ENCODE data around the gene TMEM255B. TPM values are rescaled to one million over a fixed set of nuclear protein-coding genes. Genes with fewer than 3 reads are reported as not detected.

TMEM255B gene
- total RNA-seq, 1 donor from 2014 or later: 0.26 TPM

DNA sequence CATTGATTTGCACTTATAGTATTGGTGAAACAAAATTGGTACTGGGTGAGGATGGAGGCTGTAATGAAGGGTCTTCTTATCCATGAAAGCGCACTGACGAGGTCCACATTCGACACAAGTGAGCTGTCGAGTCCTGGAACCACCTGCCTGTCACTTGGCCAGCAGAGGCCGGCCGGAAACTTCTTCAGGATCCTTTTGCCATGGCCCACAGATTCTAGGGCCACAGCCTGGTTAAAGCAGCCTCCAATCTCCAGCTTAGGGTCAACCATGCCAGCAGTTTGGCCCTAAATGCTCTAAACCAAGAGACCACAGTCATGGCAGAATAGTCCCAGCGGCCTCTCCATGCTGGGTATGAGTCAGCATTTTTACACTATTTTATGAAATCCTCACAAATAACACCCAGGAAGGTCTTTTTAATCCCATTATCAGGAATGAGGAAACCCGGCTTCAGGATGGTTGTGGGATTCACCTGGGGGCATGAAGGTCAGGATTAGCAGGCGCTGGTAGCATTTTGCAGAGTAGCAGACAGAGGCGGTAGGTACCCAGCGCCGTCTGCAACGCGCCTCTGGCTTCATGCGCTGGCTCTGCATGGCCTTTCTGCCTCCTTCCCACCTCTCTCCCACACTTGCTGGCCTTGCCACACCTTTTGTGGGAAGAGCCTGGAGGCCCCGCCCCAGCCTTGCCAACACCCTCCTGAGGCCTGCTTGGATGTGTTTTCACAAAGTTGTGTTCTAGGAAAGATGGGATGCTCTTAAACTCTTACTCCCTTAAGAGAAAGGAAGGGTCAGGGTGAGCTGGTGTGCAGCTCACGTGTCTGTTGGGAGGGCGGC lies 89.6 kb downstream of the TMEM255B start:
- peaks cover 6% of the 10 kb centered on the region for H4K20me1 ChIP-seq (ENCODE audit: low read depth)

DNA sequence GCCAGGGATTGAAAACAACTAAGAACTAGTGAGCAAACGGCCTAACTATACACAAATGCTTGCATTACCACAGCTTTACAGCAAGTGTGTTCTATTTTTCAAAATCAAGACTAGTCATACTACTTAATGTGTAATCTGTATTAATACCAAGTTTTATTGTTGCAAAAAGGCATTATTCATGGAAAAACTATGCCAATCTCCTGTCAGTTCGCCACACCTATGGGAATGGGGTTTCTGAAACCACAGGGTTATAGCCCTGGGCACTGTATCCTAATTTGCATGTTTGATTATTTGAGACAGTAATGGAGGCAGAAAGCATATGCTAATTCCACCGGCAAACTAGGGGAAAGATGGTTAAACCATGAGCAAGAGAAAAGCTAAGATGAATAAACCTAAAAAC lies 90.5 kb downstream of the TMEM255B start:
- Histone ChIP-seq H3K9ac (no peak overlapping the region), H3K27me3 (no peaks in the 10 kb centered on the region), H3K9me3 (ENCODE audit: low read depth) (no peaks in the 10 kb centered on the region), H3K4me3 (no peak overlapping the region), H3K36me3 (no peaks in the 10 kb centered on the region), H3K4me2 (no peak overlapping the region), H3F3A (ENCODE audit: low read depth) (no peaks in the 10 kb centered on the region), H3K27ac (no peak overlapping the region), H3K4me1 (no peaks in the 10 kb centered on the region), H3K79me2 (ENCODE audit: low read depth) (no peaks in the 10 kb centered on the region), H4K20me1 (ENCODE audit: low read depth) (peaks cover 9% of the 10 kb centered on the region), H2AFZ (replicated peaks) (no peak overlapping the region)
- H3K36me3 Mint-ChIP-seq: peaks cover 2% of the 10 kb centered on the region
- no peak overlapping the region for H3K4me3 Mint-ChIP-seq
- H3K27me3 Mint-ChIP-seq (ENCODE audit: insufficient read depth, low read depth): peaks cover 3% of the 10 kb centered on the region
- DNase-seq (ENCODE audit: low spot score): no peak
- no peaks in the 10 kb centered on the region for H3K9me3 Mint-ChIP-seq
- H3K4me1 Mint-ChIP-seq: peaks cover 21% of the 10 kb centered on the region
- H3K27ac Mint-ChIP-seq: no peak overlapping the region
- TF ChIP-seq, protein P1, sequence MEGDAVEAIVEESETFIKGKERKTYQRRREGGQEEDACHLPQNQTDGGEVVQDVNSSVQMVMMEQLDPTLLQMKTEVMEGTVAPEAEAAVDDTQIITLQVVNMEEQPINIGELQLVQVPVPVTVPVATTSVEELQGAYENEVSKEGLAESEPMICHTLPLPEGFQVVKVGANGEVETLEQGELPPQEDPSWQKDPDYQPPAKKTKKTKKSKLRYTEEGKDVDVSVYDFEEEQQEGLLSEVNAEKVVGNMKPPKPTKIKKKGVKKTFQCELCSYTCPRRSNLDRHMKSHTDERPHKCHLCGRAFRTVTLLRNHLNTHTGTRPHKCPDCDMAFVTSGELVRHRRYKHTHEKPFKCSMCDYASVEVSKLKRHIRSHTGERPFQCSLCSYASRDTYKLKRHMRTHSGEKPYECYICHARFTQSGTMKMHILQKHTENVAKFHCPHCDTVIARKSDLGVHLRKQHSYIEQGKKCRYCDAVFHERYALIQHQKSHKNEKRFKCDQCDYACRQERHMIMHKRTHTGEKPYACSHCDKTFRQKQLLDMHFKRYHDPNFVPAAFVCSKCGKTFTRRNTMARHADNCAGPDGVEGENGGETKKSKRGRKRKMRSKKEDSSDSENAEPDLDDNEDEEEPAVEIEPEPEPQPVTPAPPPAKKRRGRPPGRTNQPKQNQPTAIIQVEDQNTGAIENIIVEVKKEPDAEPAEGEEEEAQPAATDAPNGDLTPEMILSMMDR (IDR thresholded peaks at IDR 0.05): no peak
- TF ChIP-seq EZH2phosphoT487 (IDR thresholded peaks at IDR 0.05) (no peak), EZH2 (IDR thresholded peaks at IDR 0.05) (no peak)

More for the DNA sequence above, 89.6 kb downstream of the TMEM255B start:
- H3K4me1 ChIP-seq: no peaks in the 10 kb centered on the region
- Mint-ChIP-seq H3K36me3 (peaks cover 5% of the 10 kb centered on the region), H3K4me1 (peaks cover 16% of the 10 kb centered on the region), H3K4me3 (peak overlapping the region; percentile 19), H3K27me3 (ENCODE audit: insufficient read depth, low read depth) (peaks cover 3% of the 10 kb centered on the region), H3K9me3 (no peaks in the 10 kb centered on the region), H3K27ac (peak overlapping the region; percentile 57)
- H3K36me3 ChIP-seq: no peaks in the 10 kb centered on the region
- H2AFZ ChIP-seq (replicated peaks): no peak overlapping the region
- no peaks in the 10 kb centered on the region for H3F3A ChIP-seq (ENCODE audit: low read depth)
- no peak overlapping the region for H3K4me2 ChIP-seq
- no peak for DNase-seq (ENCODE audit: low spot score)
- no peaks in the 10 kb centered on the region for H3K27me3 ChIP-seq
- no peak overlapping the region for H3K4me3 ChIP-seq
- no peak for TF ChIP-seq EZH2phosphoT487 (IDR thresholded peaks at IDR 0.05)
- no peak for TF ChIP-seq EZH2 (IDR thresholded peaks at IDR 0.05)
- TF ChIP-seq, protein P1 (IDR thresholded peaks at IDR 0.05): no peak
- H3K79me2 ChIP-seq (ENCODE audit: low read depth): no peaks in the 10 kb centered on the region
- no peak overlapping the region for H3K9ac ChIP-seq
- no peaks in the 10 kb centered on the region for H3K9me3 ChIP-seq (ENCODE audit: low read depth)
- no peak overlapping the region for H3K27ac ChIP-seq

DNA sequence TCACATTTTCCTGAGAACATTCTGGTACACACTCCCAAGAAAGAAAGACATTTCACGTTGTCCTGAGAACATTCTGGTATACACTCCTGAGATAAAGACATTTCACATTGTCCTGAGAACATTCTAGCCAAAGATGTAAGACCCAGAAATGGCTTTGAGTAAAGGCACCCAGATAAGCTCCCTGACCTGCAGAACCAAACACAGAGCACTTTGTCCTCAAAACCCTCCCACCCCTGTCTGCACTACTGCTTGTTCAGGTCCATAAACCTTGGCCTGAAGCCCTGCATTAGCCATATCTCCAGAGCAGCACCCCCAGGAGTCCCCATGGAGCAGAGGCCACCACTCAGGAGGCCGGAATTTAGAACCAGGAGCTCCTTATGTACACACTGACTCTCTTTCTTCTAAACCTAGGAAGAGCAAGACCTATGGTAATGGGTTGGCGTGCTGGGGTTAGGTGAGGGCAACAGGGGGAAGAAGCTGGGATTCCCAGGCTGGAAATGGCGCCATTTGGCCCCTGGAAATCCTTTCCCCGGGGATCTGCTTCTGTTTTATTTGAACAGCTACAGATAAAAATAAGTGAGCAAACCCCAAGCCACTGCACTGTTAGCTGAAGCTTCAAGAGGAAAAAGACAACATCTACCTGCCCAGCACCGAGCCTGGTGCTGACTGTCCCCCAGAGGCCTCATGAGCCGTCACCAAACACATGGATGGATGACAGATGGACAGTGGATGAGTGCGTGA lies 91.1 kb downstream of the TMEM255B start:
- Histone ChIP-seq H3K4me3 (no peak overlapping the region), H3K4me2 (no peak overlapping the region), H3K4me1 (no peaks in the 10 kb centered on the region), H3K27ac (no peak overlapping the region), H3K36me3 (no peaks in the 10 kb centered on the region), H3K27me3 (no peaks in the 10 kb centered on the region), H2AFZ (replicated peaks) (no peak overlapping the region), H4K20me1 (ENCODE audit: low read depth) (peaks cover 10% of the 10 kb centered on the region), H3K79me2 (ENCODE audit: low read depth) (no peaks in the 10 kb centered on the region), H3K9ac (no peak overlapping the region), H3F3A (ENCODE audit: low read depth) (no peaks in the 10 kb centered on the region), H3K9me3 (ENCODE audit: low read depth) (no peaks in the 10 kb centered on the region)
- Mint-ChIP-seq H3K4me3 (no peak overlapping the region), H3K36me3 (peaks cover 2% of the 10 kb centered on the region), H3K4me1 (peaks cover 26% of the 10 kb centered on the region), H3K27me3 (ENCODE audit: insufficient read depth, low read depth) (peaks cover 3% of the 10 kb centered on the region), H3K27ac (no peak overlapping the region), H3K9me3 (no peaks in the 10 kb centered on the region)
- DNase-seq (ENCODE audit: low spot score): no peak
- TF ChIP-seq EZH2phosphoT487 (IDR thresholded peaks at IDR 0.05): no peak
- TF ChIP-seq EZH2 (IDR thresholded peaks at IDR 0.05): no peak

Data from neural progenitor cell (in vitro differentiated cells).